B cell (primary cell): ENCODE results near the gene LSP1. TPM values are rescaled to one million over a fixed set of nuclear protein-coding genes. Genes with fewer than 3 reads are reported as not detected.

Source experiments
- ATAC-seq: fragments of 200-7000 bp; cut with Tn5 transposase; one replicate; pipeline ENCODE4 v1.10.0; 2021; ENCODE audit warnings: low read depth, mild to moderate bottlenecking, moderate number of reproducible peaks, moderate library complexity
- CTCF ChIA-PET: fragments of 350-600 bp; sonication (Branson Sonifier 250); formaldehyde crosslinking; loops from one replicate; lab custom pipeline; 2021; ENCODE audit warnings: antibody characterized with exemption, inconsistent platforms; lab: Charles Lee
- POLR2A ChIA-PET: fragments of 350-600 bp; sonication (Branson Sonifier 250); formaldehyde crosslinking; loops from one replicate; lab custom pipeline; 2021; ENCODE audit warnings: antibody characterized with exemption; lab: Charles Lee
- DNase-seq: peaks from one replicate; pipeline ENCODE4 v3.0.0; 2013
- H2AFZ ChIP-seq: 2 replicates; pipeline ENCODE4 v1.6.1; 2012; ENCODE audit warnings: mild to moderate bottlenecking, low read depth, low read length; ENCODE audit not compliant: insufficient read depth, poor library complexity, severe bottlenecking
- H3K27ac ChIP-seq, 2 donors: 1 replicate in 1 of 2; 2 replicates in 1 of 2; pipeline ENCODE4 v1.5.1; 2012 to 2013; ENCODE audit warnings: low read length in 2 of 2, mild to moderate bottlenecking in 2 of 2, moderate library complexity in 1 of 2
- H3K27me3 ChIP-seq, 4 experiments: fragments of 200-600 bp in 1 of 4; sonication (generic) in 1 of 4; replicated peaks in 1 of 4; 1 replicate in 2 of 4; 2 replicates in 2 of 4; pipeline versions ENCODE4 v1.6.1 to v1.7.0; 2013 to 2016; ENCODE audit warnings: low read length in 3 of 4, mild to moderate bottlenecking in 2 of 4, mixed read lengths in 1 of 4, moderate library complexity in 1 of 4; ENCODE audit not compliant: insufficient read depth in 4 of 4, control insufficient read depth in 3 of 4; ENCODE audit errors: control extremely low read depth in 1 of 4
- H3K36me3 ChIP-seq, 2 experiments: replicated peaks in 1 of 2; 1 replicate in 1 of 2; 2 replicates in 1 of 2; pipeline versions ENCODE4 v1.6.1 to v1.7.1; 2013; ENCODE audit warnings: low read length in 1 of 2; ENCODE audit not compliant: insufficient read depth in 2 of 2, control insufficient read depth in 1 of 2; ENCODE audit errors: control extremely low read depth in 1 of 2, extremely low read depth in 1 of 2
- H3K4me1 ChIP-seq, 2 donors: fragments of 200-600 bp in 1 of 2; sonication (generic) in 1 of 2; 1 replicate in 1 of 2; 2 replicates in 1 of 2; pipeline versions ENCODE4 v1.5.1 to v1.6.1; 2013 to 2017; ENCODE audit warnings: low read length in 2 of 2; ENCODE audit not compliant: control insufficient read depth in 2 of 2, insufficient read depth in 2 of 2
- H3K4me2 ChIP-seq: replicated peaks from 2 replicates; pipeline ENCODE3; 2012; ENCODE audit warnings: mild to moderate bottlenecking, low read depth, low read length; ENCODE audit not compliant: poor library complexity, severe bottlenecking
- H3K4me3 ChIP-seq, 5 experiments: fragments of 200-600 bp in 1 of 5; sonication (generic) in 1 of 5; 1 replicate in 3 of 5; 2 replicates in 2 of 5; pipeline versions ENCODE4 v1.5.1 to v1.7.0; 2011 to 2016; ENCODE audit warnings: low read length in 4 of 5, mild to moderate bottlenecking in 4 of 5, low read depth in 2 of 5, control low read depth in 1 of 5, moderate library complexity in 1 of 5; ENCODE audit not compliant: insufficient read depth in 1 of 5; ENCODE audit errors: control extremely low read depth in 1 of 5, extremely low read depth in 1 of 5
- H3K79me2 ChIP-seq: fragments of 200-600 bp; sonication (generic); one replicate; pipeline ENCODE4 v1.6.0; 2016; ENCODE audit warnings: low read length; ENCODE audit not compliant: control insufficient read depth, insufficient read depth
- H3K9ac ChIP-seq: fragments of 200-600 bp; sonication (generic); 2 replicates; pipeline ENCODE4 v1.6.1; 2017; ENCODE audit warnings: mild to moderate bottlenecking, low read length, moderate library complexity
- H3K9me3 ChIP-seq, 3 donors: one replicate each; pipeline versions ENCODE4 v1.6.1 to v1.7.1; 2013; ENCODE audit warnings: low read length in 2 of 3; ENCODE audit not compliant: control insufficient read depth in 2 of 3, insufficient read depth in 1 of 3; ENCODE audit errors: control extremely low read depth in 1 of 3
- H4K20me1 ChIP-seq: 2 replicates; pipeline ENCODE4 v1.6.0; 2012; ENCODE audit warnings: mild to moderate bottlenecking, low read length; ENCODE audit not compliant: insufficient read depth, control insufficient read depth, poor library complexity, severe bottlenecking
- H3K27ac Mint-ChIP-seq: one replicate; pipeline ENCODE4 v1.8.0; 2021; ENCODE audit warnings: mixed read lengths
- H3K27me3 Mint-ChIP-seq: one replicate; pipeline ENCODE4 v1.8.0; 2021; ENCODE audit warnings: mixed read lengths
- H3K4me1 Mint-ChIP-seq: one replicate; pipeline ENCODE4 v1.8.0; 2021; ENCODE audit warnings: mixed read lengths
- H3K4me3 Mint-ChIP-seq: one replicate; pipeline ENCODE4 v1.8.0; 2021; ENCODE audit warnings: mixed read lengths
- H3K9me3 Mint-ChIP-seq: one replicate; pipeline ENCODE4 v1.8.0; 2022; ENCODE audit warnings: mixed read lengths; ENCODE audit not compliant: insufficient read depth
- CTCF ChIP-seq: fragments of 200-600 bp; IDR thresholded peaks from one replicate; pipeline ENCODE4 v1.8.0; 2022; ENCODE audit warnings: antibody characterized with exemption, mild to moderate bottlenecking
- EZH2 ChIP-seq: IDR thresholded peaks from 2 replicates; pipeline ENCODE4 v1.6.1; 2012; ENCODE audit warnings: borderline replicate concordance, low read depth, mild to moderate bottlenecking, moderate library complexity, low read length; ENCODE audit not compliant: insufficient read depth, poor library complexity, severe bottlenecking
- WGBS: methylation state at CpG from one replicate; pipeline ENCODE4 v1.1.5; 2013; ENCODE audit warnings: missing lambda C conversion rate; ENCODE audit not compliant: insufficient coverage; 5-methylcytosine and 5-hydroxymethylcytosine counted together
- intact Hi-C: fragments of 100-400 bp; cut with micrococcal nuclease; formaldehyde crosslinking; loops from one replicate; pipeline ENCODE4 v1.10.0; 2022
- polyA plus RNA-seq: library from polyadenylated mRNA; depleted of rRNA; stranded (reverse); fragments of >200 nt; gene quantifications from 2 replicates; pipeline ENCODE4 v1.2.3, GENCODE V29; 2012
- total RNA-seq, 2 donors: library from RNA; stranded (reverse); fragments of 120-200 nt in 1 of 2; gene quantifications; 1 replicate in 1 of 2; 2 replicates in 1 of 2; pipeline versions ENCODE4 v1.2.3 to v1.2.4, GENCODE V29; 2013 to 2022

LSP1 gene
- total and polyA plus RNA-seq, 2 donors (not counting 1 experiment from before 2014, with no cell fraction given), result 249 to 446 TPM

DNA sequence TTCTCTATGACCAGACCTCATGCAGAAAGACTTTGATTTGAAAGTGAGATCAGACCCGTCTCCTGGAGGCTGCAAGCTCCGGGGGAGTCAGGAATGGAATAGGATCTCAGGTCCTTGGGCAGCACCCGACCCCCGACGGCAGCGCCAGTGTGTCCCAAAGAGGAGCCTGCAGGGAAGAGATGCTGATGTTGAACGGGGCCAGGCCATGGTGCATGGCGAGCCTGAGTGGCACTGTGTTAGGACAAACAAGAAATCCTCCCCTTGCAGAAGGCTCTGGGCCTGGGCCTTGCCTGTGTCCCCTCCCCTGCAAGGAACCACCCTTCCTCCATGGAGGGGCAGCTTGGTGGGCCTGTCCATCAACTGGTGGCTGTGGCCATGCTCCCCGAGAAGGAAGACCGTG is 38.2 kb upstream of the LSP1 start:
- Mint-ChIP-seq H3K27me3 (peaks cover 27% of the 10 kb centered on the region), H3K4me1 (no peaks in the 10 kb centered on the region), H3K9me3 (peaks cover 5% of the 10 kb centered on the region), H3K4me3 (no peak overlapping the region), H3K27ac (no peak overlapping the region)
- H4K20me1 ChIP-seq, result no peaks in the 10 kb centered on the region
- TF ChIP-seq EZH2, result no peak
- TF ChIP-seq CTCF, result no peak
- intact Hi-C loops, result no loop called here
- ATAC-seq (no peak), DNase-seq (no peak)
- no peak overlapping the region for H3K9ac ChIP-seq
- ChIA-PET CTCF (interaction anchor here (1.2 kb wide), 1 partner anchor 14 kb away, joined by 3 read pairs; no protein-coding TSS in a partner anchor), POLR2A (no interaction called here)
- H3K4me3 ChIP-seq, result no peak overlapping the region
- no peaks in the 10 kb centered on the region for H3K36me3 ChIP-seq
- H2AFZ ChIP-seq, result no peak overlapping the region
- no peaks in the 10 kb centered on the region for H3K4me1 ChIP-seq
- H3K27ac ChIP-seq, result no peak overlapping the region
- H3K79me2 ChIP-seq, result no peaks in the 10 kb centered on the region
- peaks cover 0 to 15% (median 7%) of the 10 kb centered on the region in 3 donors for H3K9me3 ChIP-seq
- H3K27me3 ChIP-seq, result no peaks in the 10 kb centered on the region
- 91% methylated on average over 10 of the region's 10 CpGs for WGBS
- H3K4me2 ChIP-seq, result no peak overlapping the region

GRCh38 chr11:1815311-1815710 is 37.6 kb upstream of the LSP1 start:
- intact Hi-C loops, result no loop called here
- no peak for ATAC-seq
- no peaks in the 10 kb centered on the region for H3K79me2 ChIP-seq

More at GRCh38 chr11:1815311-1815710, 37.6 kb upstream of the LSP1 start:
- 96% methylated on average over 5 of the region's 8 CpGs for WGBS
- TF ChIP-seq CTCF (no peak), EZH2 (no peak)
- H3K4me3 ChIP-seq, result no peak overlapping the region
- no peaks in the 10 kb centered on the region for H3K27me3 ChIP-seq
- ChIA-PET POLR2A (no interaction called here), CTCF (interaction anchor here (1.2 kb wide), 1 partner anchor 15 kb away, joined by 3 read pairs; no protein-coding TSS in a partner anchor)
- Mint-ChIP-seq H3K27ac (no peak overlapping the region), H3K4me1 (no peaks in the 10 kb centered on the region), H3K9me3 (peaks cover 5% of the 10 kb centered on the region), H3K4me3 (no peak overlapping the region), H3K27me3 (peaks cover 25% of the 10 kb centered on the region)
- H3K4me1 ChIP-seq, result no peaks in the 10 kb centered on the region
- no peak overlapping the region for H3K9ac ChIP-seq
- H4K20me1 ChIP-seq, result no peaks in the 10 kb centered on the region
- DNase-seq, result no peak
- no peak overlapping the region for H2AFZ ChIP-seq
- H3K36me3 ChIP-seq, result no peaks in the 10 kb centered on the region
- H3K4me2 ChIP-seq, result no peak overlapping the region
- H3K27ac ChIP-seq, result no peak overlapping the region
- H3K9me3 ChIP-seq, result peaks cover 0 to 15% (median 7%) of the 10 kb centered on the region in 3 donors
